ENCODE measurements around the gene SFTPA1. TPM values are rescaled to one million over a fixed set of nuclear protein-coding genes. Genes with fewer than 3 reads are reported as not detected.
"Not testable (repeated sequence)": the region's sequence is repeated elsewhere in the genome, so short reads cannot be mapped to it uniquely, and the experiment has no call there.

Gene SFTPA1
- not detected in 2 replicates for total RNA-seq (2014; rRNA removed)
- not detected for polyA plus RNA-seq (2012)

DNA sequence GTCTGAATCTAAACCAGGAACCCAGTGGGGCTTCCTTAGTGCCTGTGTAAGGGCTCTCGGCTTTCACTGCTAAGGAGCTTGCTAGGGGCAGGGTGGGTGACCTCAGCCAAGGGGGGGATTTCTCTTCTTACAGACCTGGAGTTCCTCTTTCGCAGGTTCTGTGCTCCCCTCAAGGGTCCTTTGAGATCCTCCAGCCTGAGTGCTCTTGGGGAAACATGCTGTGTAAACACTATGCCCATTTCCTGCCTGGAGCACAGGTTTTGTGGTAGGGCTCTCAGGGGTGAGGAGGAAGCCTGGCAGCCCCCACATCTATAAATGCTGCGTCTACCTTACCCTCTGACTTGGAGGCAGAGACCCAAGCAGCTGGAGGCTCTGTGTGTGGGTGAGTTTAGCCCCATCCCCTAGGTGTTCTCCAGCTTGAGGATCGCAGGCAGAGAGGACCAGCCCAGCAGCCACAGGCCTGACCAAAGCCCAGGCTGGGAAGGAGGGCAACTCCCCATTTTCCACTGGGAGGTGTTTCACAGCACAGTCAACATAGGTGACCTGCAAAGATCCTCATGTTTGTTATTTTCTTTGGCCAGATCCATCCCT, at the start of gene SFTPA1:
SFTPA1 (plus strand) TSS at position 339 of the 591 bp plus-strand sequence. CDS start 887 bp downstream, outside the sequence.
- DNase-seq (ENCODE audit: low read depth) = no peak

DNA sequence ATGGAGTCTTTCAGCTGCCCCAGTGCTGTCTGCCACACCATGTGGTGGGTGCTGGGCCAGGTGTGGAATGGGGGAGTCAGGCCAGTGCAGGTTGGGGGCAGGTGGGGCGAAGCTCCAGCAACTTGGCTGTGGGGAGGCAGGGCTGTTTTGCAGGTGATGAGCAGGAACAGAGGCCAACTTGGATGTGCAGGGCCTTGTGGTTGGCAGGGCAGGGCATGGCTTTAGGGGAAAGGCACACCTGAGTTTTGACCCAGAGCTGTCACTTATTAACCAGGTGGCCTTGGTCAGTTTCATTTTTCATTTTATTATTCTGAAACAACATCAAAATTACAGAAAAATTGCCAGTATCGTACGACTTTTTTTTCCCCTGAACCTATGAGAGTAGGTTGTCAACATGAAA, 49.5 kb upstream of the SFTPA1 start:
- DNase-seq (ENCODE audit: low read depth) = no peak

DNA sequence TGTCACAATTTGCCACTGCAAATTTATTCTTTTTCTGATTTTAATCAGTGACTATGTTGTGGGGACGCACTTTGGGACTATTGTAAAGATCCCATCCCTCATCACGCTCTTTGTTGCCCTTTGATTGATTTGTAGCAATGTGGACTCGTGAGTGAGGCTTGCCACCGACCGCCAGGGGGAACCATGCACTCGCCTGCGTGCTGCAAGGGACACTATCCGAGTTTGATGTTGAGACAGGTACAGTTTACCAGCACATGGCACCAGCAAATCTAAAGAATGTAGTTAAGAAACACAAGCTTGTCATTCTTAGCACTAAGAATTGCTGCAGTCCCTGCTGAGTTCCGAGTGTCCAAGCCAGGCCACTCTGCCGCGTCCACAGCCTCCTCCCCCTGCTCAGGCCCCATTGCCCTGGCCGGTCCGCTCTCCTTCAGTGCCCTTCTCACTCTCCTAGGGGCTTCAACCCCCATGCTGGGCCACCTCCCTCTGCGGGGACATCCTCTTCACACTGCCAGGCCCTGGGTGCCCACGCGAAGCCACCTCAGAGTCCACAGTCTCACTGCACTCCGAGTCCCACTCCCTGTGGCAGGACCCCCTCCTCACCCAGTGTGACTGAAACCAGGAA, 48.5 kb upstream of the SFTPA1 start:
- DNase-seq (ENCODE audit: low read depth) = peak; percentile 30

GRCh38 chr10:79563426-79563825, 47.3 kb upstream of the SFTPA1 start:
- DNase-seq (ENCODE audit: low read depth) = no peak

GRCh38 chr10:79570624-79571023, 40.1 kb upstream of the SFTPA1 start:
- DNase-seq (ENCODE audit: low read depth) = not testable (repeated sequence)

DNA sequence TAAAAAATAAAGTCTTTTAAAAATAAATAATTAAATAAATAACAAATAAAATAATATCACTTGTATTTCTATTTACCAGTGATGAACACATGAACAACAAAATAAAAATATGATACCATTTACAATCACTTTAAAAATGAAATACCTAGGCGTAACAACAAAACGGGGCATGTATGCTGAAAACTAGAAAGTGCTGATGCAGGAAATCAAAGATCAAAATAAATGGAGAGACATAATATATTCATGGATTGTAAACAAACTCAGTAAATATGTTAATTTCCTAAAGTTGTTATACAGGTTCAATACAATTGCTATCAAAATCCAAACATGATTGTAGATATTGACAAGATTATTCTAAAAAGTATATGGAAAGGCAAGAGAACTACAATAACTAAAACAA, 31.4 kb upstream of the SFTPA1 start:
- no peak for DNase-seq (ENCODE audit: low read depth)

GRCh38 chr10:79581044-79581443, 29.7 kb upstream of the SFTPA1 start:
- no peak for DNase-seq (ENCODE audit: low read depth)

DNA sequence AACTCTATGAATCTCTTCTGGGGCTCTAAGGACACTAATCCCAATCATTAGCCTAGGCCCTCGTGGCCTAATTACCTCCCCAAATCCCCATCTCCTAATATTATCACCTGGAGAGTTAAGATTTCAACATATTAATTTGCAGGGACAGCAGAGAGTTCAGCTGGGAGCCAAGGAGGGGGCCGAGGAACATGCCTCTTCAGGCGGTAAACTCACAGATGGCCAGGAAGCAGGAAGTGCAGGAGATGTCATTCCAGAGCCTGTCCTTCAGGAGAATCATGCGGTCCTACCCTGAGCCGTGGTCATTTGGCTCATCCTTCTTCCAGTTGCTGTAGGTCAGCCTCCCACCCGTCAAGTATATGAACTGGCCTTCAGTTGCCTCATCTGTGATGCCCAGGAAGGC, 28.6 kb upstream of the SFTPA1 start:
- DNase-seq (ENCODE audit: low read depth) = no peak

- DNase-seq (ENCODE audit: low read depth) = not testable (repeated sequence)
Measured at GRCh38 chr10:79582954-79583353, 27.8 kb upstream of the SFTPA1 start.

- no peak for DNase-seq (ENCODE audit: low read depth)
Measured at GRCh38 chr10:79583488-79584024, 27.2 kb upstream of the SFTPA1 start.

GRCh38 chr10:79585870-79586527, 24.7 kb upstream of the SFTPA1 start:
- DNase-seq (ENCODE audit: low read depth) = no peak

DNA sequence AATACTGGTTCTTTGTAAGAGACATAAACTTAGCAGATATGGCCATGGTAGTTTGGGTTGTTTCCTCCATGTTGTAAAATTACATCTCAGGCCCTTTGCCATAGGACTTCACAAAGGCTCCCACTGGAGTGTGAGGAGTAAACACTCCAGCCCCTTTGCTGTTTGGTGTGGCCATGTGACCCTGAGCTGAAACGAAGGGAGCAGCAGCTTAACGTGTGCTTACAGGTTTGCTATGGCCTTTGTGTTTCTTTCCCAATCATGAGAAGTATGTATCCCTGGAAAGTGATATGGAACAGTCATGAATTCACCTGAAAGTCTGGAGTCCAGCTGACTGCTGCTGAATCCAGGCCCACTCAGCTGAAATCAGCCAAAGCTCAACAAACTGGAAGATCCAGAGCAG, 23.8 kb upstream of the SFTPA1 start:
- DNase-seq (ENCODE audit: low read depth) = no peak

DNA sequence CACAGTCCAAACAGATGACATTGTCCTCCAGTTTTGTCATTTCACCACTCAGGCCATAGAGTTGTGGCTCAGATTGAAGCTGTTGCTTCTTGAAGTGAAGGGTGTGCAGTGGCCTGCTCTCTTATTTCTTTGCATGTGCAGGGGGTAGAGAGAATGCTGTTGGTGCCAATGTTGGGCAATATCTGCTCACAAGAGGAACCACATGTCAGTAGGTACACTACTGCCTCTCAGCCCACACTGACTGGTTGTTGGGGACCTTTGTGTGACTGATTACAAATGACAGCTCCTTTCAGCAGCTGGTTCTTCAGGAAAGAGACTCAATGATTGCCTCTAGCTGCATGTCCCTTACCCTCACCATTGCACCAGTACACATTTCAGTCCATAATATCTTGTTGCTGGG, 21.9 kb upstream of the SFTPA1 start:
- DNase-seq (ENCODE audit: low read depth) = no peak

DNA sequence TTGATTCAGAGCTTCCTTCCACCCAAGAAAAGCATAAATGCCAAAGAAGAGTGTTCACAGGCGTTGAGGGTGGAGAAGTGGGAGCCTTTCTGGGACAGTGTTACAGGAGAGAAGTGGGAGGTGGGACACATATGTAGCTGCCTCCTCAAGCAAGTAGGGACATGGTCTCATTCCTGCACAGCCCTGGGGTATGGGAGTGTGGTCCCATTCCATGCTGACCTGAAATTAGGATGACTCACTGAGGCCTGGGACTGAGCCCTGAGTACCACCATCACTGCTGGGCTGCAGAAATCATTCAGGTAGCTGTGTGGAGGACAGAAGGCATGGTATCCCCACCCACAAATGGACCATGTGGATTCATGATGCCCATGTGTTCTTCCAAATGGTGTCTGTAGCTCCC, 17.4 kb upstream of the SFTPA1 start:
- no peak for DNase-seq (ENCODE audit: low read depth)

GRCh38 chr10:79594565-79594964, 16.2 kb upstream of the SFTPA1 start:
- DNase-seq (ENCODE audit: low read depth) = not testable (repeated sequence)

DNA sequence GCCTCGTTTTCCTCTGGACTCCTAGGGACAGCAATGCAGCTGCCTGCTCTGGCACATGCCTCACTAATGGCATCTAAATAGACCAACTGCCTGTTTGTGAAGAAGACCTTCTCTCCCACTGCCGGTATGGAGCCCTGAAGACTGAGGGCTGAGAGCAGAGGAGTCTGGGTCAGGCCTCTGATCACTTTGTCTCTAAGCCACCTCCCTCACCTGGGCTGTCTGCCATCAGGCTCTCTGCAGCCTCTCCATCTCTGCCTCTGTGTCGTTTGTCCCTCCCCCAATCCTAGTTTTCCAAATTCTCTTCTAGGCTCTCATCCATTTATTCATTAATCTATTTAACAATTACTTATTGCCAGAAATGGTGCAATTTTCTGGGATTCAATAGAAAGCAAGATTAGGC, 15.2 kb upstream of the SFTPA1 start:
- DNase-seq (ENCODE audit: low read depth) = no peak

GRCh38 chr10:79599644-79600043, 11.1 kb upstream of the SFTPA1 start:
- DNase-seq (ENCODE audit: low read depth) = not testable (repeated sequence)

- DNase-seq (ENCODE audit: low read depth) = no peak
Measured at GRCh38 chr10:79601939-79602338, 8.8 kb upstream of the SFTPA1 start.

- no peak for DNase-seq (ENCODE audit: low read depth)
Measured at GRCh38 chr10:79602953-79603352, 7.8 kb upstream of the SFTPA1 start.

GRCh38 chr10:79604294-79604693, 6.4 kb upstream of the SFTPA1 start:
- DNase-seq (ENCODE audit: low read depth) = no peak

DNA sequence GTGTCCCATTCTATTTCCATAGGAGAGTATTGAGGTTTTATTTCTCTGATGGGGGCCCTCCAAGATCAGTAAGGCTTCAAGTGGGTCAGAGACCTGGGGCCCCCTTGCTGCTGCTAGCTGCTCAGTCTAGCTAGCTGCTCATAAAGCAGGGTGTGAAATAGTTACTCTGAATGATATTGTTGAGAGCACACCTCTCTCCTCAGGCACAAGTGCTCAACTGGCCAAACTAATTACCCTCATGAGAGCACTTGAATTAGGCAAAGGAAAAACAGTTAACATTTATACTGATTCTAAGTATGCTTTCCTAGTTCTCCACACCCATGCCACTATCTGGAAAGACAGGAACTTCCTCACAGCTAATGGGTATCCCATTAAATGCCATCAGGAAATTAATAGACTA, 5.4 kb upstream of the SFTPA1 start:
- no peak for DNase-seq (ENCODE audit: low read depth)

DNA sequence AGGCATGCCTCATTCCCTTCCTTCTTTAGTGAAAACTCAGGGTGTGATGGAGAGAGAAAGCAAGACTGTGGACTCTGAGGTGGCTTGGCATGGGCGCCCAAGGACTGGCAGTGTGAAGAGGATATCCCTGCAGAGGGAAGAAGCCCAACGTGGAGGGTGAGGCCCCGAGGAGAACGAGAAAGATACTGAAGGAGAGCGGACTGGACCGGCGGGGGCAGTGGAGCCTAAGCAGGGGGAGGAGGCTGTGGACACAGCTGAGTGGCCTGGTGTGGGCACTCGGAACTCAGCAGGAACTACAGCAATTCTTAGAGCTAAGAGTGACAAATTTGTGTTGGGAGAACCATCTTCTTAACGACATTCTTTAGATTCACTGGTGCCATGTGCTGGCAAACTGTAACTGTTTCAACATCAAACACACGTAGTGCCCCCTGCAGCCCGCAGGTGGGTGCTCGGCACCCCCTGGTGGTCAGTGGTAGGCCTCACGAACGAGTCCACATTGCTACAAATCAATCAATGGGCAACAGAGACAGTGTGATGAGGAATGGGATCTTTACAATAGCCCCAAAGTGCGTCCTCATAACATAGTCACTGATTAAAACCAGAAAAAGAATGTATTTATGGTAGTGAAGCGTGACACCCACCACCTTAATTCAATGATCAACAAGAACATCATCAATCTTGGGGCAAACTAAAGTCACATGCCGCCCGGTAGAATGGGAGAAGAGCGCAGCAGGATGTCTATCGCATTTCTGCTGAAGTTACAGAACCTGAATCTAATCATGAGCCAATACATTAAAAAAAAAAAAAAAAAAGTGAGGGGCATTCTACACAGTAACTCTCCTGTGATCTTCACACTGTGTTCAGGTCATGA, 2.0 kb upstream of the SFTPA1 start:
- DNase-seq (ENCODE audit: low read depth) = peak; percentile 8

All from LHCN-M2 (cell line).